ENCODE results near the gene TRIM62. TPM values are rescaled to one million over a fixed set of nuclear protein-coding genes. Genes with fewer than 3 reads are reported as not detected.
"Not testable (repeated sequence)": the region's sequence is repeated elsewhere in the genome, so short reads cannot be mapped to it uniquely, and the experiment has no call there.

The TRIM62 gene
- total RNA-seq, 1 donor from 2014 or later: 1.4 TPM

GRCh38 chr1:33141216-33141615 lies 40.6 kb downstream of the TRIM62 start:
- Mint-ChIP-seq H3K9me3 (no peaks in the 10 kb centered on the region), H3K36me3 (no peaks in the 10 kb centered on the region), H3K27ac (peak overlapping the region; percentile 66), H3K27me3 (ENCODE audit: insufficient read depth, low read depth) (peaks cover 9% of the 10 kb centered on the region), H3K4me1 (peaks cover 34% of the 10 kb centered on the region), H3K4me3 (no peak overlapping the region)
- peaks cover 10% of the 10 kb centered on the region for H3K4me1 ChIP-seq
- TF ChIP-seq EZH2 (IDR thresholded peaks at IDR 0.05): no peak
- no peak for TF ChIP-seq EZH2phosphoT487 (IDR thresholded peaks at IDR 0.05)
- no peak for TF ChIP-seq CTCF (IDR thresholded peaks at IDR 0.05)
- no peaks in the 10 kb centered on the region for H3K36me3 ChIP-seq
- H3K27me3 ChIP-seq: no peaks in the 10 kb centered on the region
- DNase-seq (ENCODE audit: low spot score): no peak
- H3K4me2 ChIP-seq: no peak overlapping the region
- no peak overlapping the region for H3K27ac ChIP-seq
- H3K4me3 ChIP-seq: no peak overlapping the region
- no peaks in the 10 kb centered on the region for H3F3A ChIP-seq (ENCODE audit: low read depth)
- H2AFZ ChIP-seq (replicated peaks): no peak overlapping the region
- H4K20me1 ChIP-seq (ENCODE audit: low read depth): no peaks in the 10 kb centered on the region
- H3K9ac ChIP-seq: no peak overlapping the region
- H3K79me2 ChIP-seq (ENCODE audit: low read depth): no peaks in the 10 kb centered on the region
- H3K9me3 ChIP-seq (ENCODE audit: low read depth): no peaks in the 10 kb centered on the region

GRCh38 chr1:33140153-33141149 lies 41.4 kb downstream of the TRIM62 start:
- peak; percentile 38 for DNase-seq (ENCODE audit: low spot score)
- Histone ChIP-seq H3K9me3 (ENCODE audit: low read depth) (no peaks in the 10 kb centered on the region), H4K20me1 (ENCODE audit: low read depth) (no peaks in the 10 kb centered on the region), H3K9ac (no peak overlapping the region), H3K4me2 (no peak overlapping the region), H3K4me3 (no peak overlapping the region), H3F3A (ENCODE audit: low read depth) (no peaks in the 10 kb centered on the region), H3K79me2 (ENCODE audit: low read depth) (no peaks in the 10 kb centered on the region), H3K27ac (no peak overlapping the region), H3K4me1 (peaks cover 10% of the 10 kb centered on the region), H2AFZ (replicated peaks) (no peak overlapping the region), H3K27me3 (no peaks in the 10 kb centered on the region), H3K36me3 (no peaks in the 10 kb centered on the region)
- no peak overlapping the region for H3K4me3 Mint-ChIP-seq
- H3K4me1 Mint-ChIP-seq: peaks cover 34% of the 10 kb centered on the region
- no peaks in the 10 kb centered on the region for H3K9me3 Mint-ChIP-seq
- TF ChIP-seq EZH2phosphoT487 (IDR thresholded peaks at IDR 0.05): no peak
- no peak for TF ChIP-seq EZH2 (IDR thresholded peaks at IDR 0.05)
- no peak for TF ChIP-seq CTCF (IDR thresholded peaks at IDR 0.05)
- H3K27me3 Mint-ChIP-seq (ENCODE audit: insufficient read depth, low read depth): peaks cover 9% of the 10 kb centered on the region
- H3K36me3 Mint-ChIP-seq: no peaks in the 10 kb centered on the region
- H3K27ac Mint-ChIP-seq: no peak overlapping the region

- Histone ChIP-seq H3K4me2 (no peak overlapping the region), H3K79me2 (ENCODE audit: low read depth) (no peaks in the 10 kb centered on the region), H3K4me1 (peaks cover 5% of the 10 kb centered on the region), H4K20me1 (ENCODE audit: low read depth) (no peaks in the 10 kb centered on the region), H2AFZ (replicated peaks) (no peak overlapping the region), H3K27me3 (no peaks in the 10 kb centered on the region), H3K9ac (no peak overlapping the region), H3F3A (ENCODE audit: low read depth) (no peaks in the 10 kb centered on the region), H3K27ac (no peak overlapping the region), H3K4me3 (no peak overlapping the region), H3K9me3 (ENCODE audit: low read depth) (no peaks in the 10 kb centered on the region), H3K36me3 (no peaks in the 10 kb centered on the region)
- Mint-ChIP-seq H3K27me3 (ENCODE audit: insufficient read depth, low read depth) (peaks cover 4% of the 10 kb centered on the region), H3K4me1 (peaks cover 26% of the 10 kb centered on the region), H3K9me3 (no peaks in the 10 kb centered on the region), H3K36me3 (no peaks in the 10 kb centered on the region), H3K27ac (no peak overlapping the region), H3K4me3 (no peak overlapping the region)
- DNase-seq (ENCODE audit: low spot score): peak; percentile 87
- TF ChIP-seq EZH2 (IDR thresholded peaks at IDR 0.05) (no peak), CTCF (IDR thresholded peaks at IDR 0.05) (peak; percentile 76)
Observed at GRCh38 chr1:33137800-33138199, 44.0 kb downstream of the TRIM62 start.

GRCh38 chr1:33136041-33136440 lies 45.8 kb downstream of the TRIM62 start:
- not testable (repeated sequence) for H3K36me3 ChIP-seq; H3K9me3 ChIP-seq (ENCODE audit: low read depth); H3K27ac Mint-ChIP-seq; H3K4me3 ChIP-seq; DNase-seq (ENCODE audit: low spot score); H3K27me3 Mint-ChIP-seq (ENCODE audit: insufficient read depth, low read depth); H3K36me3 Mint-ChIP-seq; H3K27me3 ChIP-seq; H3K9me3 Mint-ChIP-seq; H3K4me2 ChIP-seq; H3F3A ChIP-seq (ENCODE audit: low read depth); H3K4me1 ChIP-seq; H3K79me2 ChIP-seq (ENCODE audit: low read depth); H3K27ac ChIP-seq; H3K9ac ChIP-seq; H3K4me3 Mint-ChIP-seq; H4K20me1 ChIP-seq (ENCODE audit: low read depth); H2AFZ ChIP-seq (replicated peaks)
- H3K4me1 Mint-ChIP-seq: peaks cover 22% of the 10 kb centered on the region
